GM23338 (cell line): ENCODE results near the gene GDA. TPM values are rescaled to one million over a fixed set of nuclear protein-coding genes. Genes with fewer than 3 reads are reported as not detected.

ENCODE experiments used
- ATAC-seq: fragments of 200-7000 bp; cut with Tn5 transposase; 3 replicates; pipeline ENCODE4 v1.9.1; 2020
- DNase-seq: peaks from one replicate; pipeline ENCODE4 v3.0.0-alpha.2; 2015; ENCODE audit warnings: low spot score
- H2AFZ ChIP-seq: fragments of 200-600 bp; sonication (generic); 2 replicates; pipeline ENCODE4 v1.8.0; 2016; ENCODE audit warnings: antibody characterized with exemption, mild to moderate bottlenecking, moderate library complexity
- H3F3A ChIP-seq: fragments of 200-600 bp; sonication (generic); replicated peaks from 2 replicates; pipeline ENCODE4 v1.8.0; 2017; ENCODE audit warnings: antibody characterized with exemption, mixed run types, low read depth
- H3K27ac ChIP-seq: fragments of 200-600 bp; sonication (generic); 2 replicates; pipeline ENCODE4 v1.6.1; 2016; ENCODE audit warnings: low read depth
- H3K27me3 ChIP-seq: fragments of 200-600 bp; sonication (generic); 2 replicates; pipeline ENCODE4 v1.8.0; 2016; ENCODE audit warnings: mild to moderate bottlenecking, mixed run types, moderate library complexity; ENCODE audit not compliant: insufficient read depth
- H3K36me3 ChIP-seq: fragments of 200-600 bp; sonication (generic); 2 replicates; pipeline ENCODE4 v1.8.0; 2016; ENCODE audit warnings: mild to moderate bottlenecking; ENCODE audit not compliant: insufficient read depth
- H3K4me1 ChIP-seq: fragments of 200-600 bp; sonication (generic); 2 replicates; pipeline ENCODE4 v1.8.0; 2016; ENCODE audit warnings: mild to moderate bottlenecking, moderate library complexity; ENCODE audit not compliant: insufficient read depth
- H3K4me2 ChIP-seq: fragments of 200-600 bp; sonication (generic); 2 replicates; pipeline ENCODE4 v1.7.1; 2017; ENCODE audit warnings: mixed run types
- H3K4me3 ChIP-seq: fragments of 200-600 bp; sonication (generic); 2 replicates; pipeline ENCODE4 v1.6.1; 2016; ENCODE audit warnings: mixed run types
- H3K79me2 ChIP-seq: fragments of 200-600 bp; sonication (generic); replicated peaks from 2 replicates; pipeline ENCODE4 v1.8.0; 2017; ENCODE audit warnings: mild to moderate bottlenecking; ENCODE audit not compliant: insufficient read depth
- H3K9me2 ChIP-seq: fragments of 200-600 bp; sonication (generic); 2 replicates; pipeline ENCODE4 v1.8.0; 2017; ENCODE audit not compliant: insufficient read depth
- H4K20me1 ChIP-seq: fragments of 200-600 bp; sonication (generic); replicated peaks from 2 replicates; pipeline ENCODE4 v1.8.0; 2017; ENCODE audit warnings: mild to moderate bottlenecking; ENCODE audit not compliant: insufficient read depth
- H3K27ac Mint-ChIP-seq: 2 replicates; pipeline ENCODE4 v1.8.0; 2020; ENCODE audit warnings: inconsistent platforms, mild to moderate bottlenecking, moderate library complexity, mixed read lengths
- H3K27me3 Mint-ChIP-seq: 3 replicates; pipeline ENCODE4 v1.8.0; 2022; ENCODE audit warnings: low read depth, mild to moderate bottlenecking, moderate library complexity, mixed read lengths, inconsistent platforms; ENCODE audit not compliant: insufficient read depth, poor library complexity
- H3K36me3 Mint-ChIP-seq: 3 replicates; pipeline ENCODE4 v1.8.0; 2021; ENCODE audit warnings: low read depth, mild to moderate bottlenecking, inconsistent platforms, moderate library complexity, mixed read lengths
- H3K4me1 Mint-ChIP-seq: 3 replicates; pipeline ENCODE4 v1.8.0; 2020; ENCODE audit warnings: mild to moderate bottlenecking, inconsistent platforms, mixed read lengths
- H3K4me3 Mint-ChIP-seq: 3 replicates; pipeline ENCODE4 v1.8.0; 2021; ENCODE audit warnings: moderate library complexity, mild to moderate bottlenecking, inconsistent platforms, mixed read lengths
- H3K9me3 Mint-ChIP-seq: 3 replicates; pipeline ENCODE4 v1.8.0; 2020; ENCODE audit warnings: moderate library complexity, mild to moderate bottlenecking, inconsistent platforms, mixed read lengths
- EZH2phosphoT487 ChIP-seq: fragments of 200-600 bp; sonication (generic); IDR thresholded peaks from one replicate; pipeline ENCODE4 v1.8.1; 2018; ENCODE audit warnings: antibody characterized with exemption; ENCODE audit not compliant: unreplicated experiment
- REST ChIP-seq: IDR thresholded peaks from one replicate; pipeline ENCODE4 v1.6.1; 2018; ENCODE audit warnings: antibody characterized with exemption; ENCODE audit not compliant: unreplicated experiment
- ZNF331 ChIP-seq: fragments of 250-450 bp; sonication (Bioruptor Pico); IDR thresholded peaks from 2 replicates; pipeline ENCODE4 v1.5.0; 2020; ENCODE audit warnings: low read depth, mild to moderate bottlenecking, moderate library complexity
- polyA plus RNA-seq: library from polyadenylated mRNA; unstranded; fragments of >200 nt; fragmentation: Nextera tagmentation; extraction: Ambion mirVana; gene quantifications from 2 replicates; pipeline ENCODE4 v1.2.1, GENCODE V29; 2016
- total RNA-seq: library from RNA; depleted of rRNA; stranded (reverse); fragments of >200 nt; shearing (Covaris generic); gene quantifications from 2 replicates; pipeline ENCODE4 v1.2.3, GENCODE V29; 2014
- TF ChIP-seq, protein P1 (sequence below): fragments of 250-450 bp; sonication (Bioruptor Pico); IDR thresholded peaks from 2 replicates; pipeline ENCODE4 v1.5.0; 2020; ENCODE audit warnings: mild to moderate bottlenecking, moderate library complexity

The GDA gene
- total and polyA plus RNA-seq, 2 experiments from 2014 or later, result 4.0 to 5.8 TPM

- no peak overlapping the region for H3K27ac ChIP-seq
- no peaks in the 10 kb centered on the region for H3K36me3 ChIP-seq
- no peaks in the 10 kb centered on the region for H3K4me1 ChIP-seq
- no peaks in the 10 kb centered on the region for H3K79me2 ChIP-seq
- no peaks in the 10 kb centered on the region for H3K27me3 ChIP-seq
- no peak overlapping the region for H3K4me3 ChIP-seq
- no peaks in the 10 kb centered on the region for H4K20me1 ChIP-seq
- H2AFZ ChIP-seq, result no peak overlapping the region
- Mint-ChIP-seq H3K27ac (no peak overlapping the region), H3K36me3 (no peaks in the 10 kb centered on the region; the same call in 2 of the 3 replicates), H3K27me3 (no peaks in the 10 kb centered on the region), H3K4me1 (no peaks in the 10 kb centered on the region), H3K4me3 (no peak overlapping the region), H3K9me3 (peaks cover 2% of the 10 kb centered on the region; the same call in 2 of the 3 replicates)
- DNase-seq (no peak), ATAC-seq (no peak)
- H3F3A ChIP-seq, result no peaks in the 10 kb centered on the region
- no peak overlapping the region for H3K4me2 ChIP-seq
- 0 out of 2 replicates have a peak, but pooled peaks cover 3% of the 10 kb centered on the region for H3K9me2 ChIP-seq
- no peak for TF ChIP-seq ZNF331 (CRISPR knock-in tag)
- no peak for TF ChIP-seq REST
- TF ChIP-seq, protein P1, sequence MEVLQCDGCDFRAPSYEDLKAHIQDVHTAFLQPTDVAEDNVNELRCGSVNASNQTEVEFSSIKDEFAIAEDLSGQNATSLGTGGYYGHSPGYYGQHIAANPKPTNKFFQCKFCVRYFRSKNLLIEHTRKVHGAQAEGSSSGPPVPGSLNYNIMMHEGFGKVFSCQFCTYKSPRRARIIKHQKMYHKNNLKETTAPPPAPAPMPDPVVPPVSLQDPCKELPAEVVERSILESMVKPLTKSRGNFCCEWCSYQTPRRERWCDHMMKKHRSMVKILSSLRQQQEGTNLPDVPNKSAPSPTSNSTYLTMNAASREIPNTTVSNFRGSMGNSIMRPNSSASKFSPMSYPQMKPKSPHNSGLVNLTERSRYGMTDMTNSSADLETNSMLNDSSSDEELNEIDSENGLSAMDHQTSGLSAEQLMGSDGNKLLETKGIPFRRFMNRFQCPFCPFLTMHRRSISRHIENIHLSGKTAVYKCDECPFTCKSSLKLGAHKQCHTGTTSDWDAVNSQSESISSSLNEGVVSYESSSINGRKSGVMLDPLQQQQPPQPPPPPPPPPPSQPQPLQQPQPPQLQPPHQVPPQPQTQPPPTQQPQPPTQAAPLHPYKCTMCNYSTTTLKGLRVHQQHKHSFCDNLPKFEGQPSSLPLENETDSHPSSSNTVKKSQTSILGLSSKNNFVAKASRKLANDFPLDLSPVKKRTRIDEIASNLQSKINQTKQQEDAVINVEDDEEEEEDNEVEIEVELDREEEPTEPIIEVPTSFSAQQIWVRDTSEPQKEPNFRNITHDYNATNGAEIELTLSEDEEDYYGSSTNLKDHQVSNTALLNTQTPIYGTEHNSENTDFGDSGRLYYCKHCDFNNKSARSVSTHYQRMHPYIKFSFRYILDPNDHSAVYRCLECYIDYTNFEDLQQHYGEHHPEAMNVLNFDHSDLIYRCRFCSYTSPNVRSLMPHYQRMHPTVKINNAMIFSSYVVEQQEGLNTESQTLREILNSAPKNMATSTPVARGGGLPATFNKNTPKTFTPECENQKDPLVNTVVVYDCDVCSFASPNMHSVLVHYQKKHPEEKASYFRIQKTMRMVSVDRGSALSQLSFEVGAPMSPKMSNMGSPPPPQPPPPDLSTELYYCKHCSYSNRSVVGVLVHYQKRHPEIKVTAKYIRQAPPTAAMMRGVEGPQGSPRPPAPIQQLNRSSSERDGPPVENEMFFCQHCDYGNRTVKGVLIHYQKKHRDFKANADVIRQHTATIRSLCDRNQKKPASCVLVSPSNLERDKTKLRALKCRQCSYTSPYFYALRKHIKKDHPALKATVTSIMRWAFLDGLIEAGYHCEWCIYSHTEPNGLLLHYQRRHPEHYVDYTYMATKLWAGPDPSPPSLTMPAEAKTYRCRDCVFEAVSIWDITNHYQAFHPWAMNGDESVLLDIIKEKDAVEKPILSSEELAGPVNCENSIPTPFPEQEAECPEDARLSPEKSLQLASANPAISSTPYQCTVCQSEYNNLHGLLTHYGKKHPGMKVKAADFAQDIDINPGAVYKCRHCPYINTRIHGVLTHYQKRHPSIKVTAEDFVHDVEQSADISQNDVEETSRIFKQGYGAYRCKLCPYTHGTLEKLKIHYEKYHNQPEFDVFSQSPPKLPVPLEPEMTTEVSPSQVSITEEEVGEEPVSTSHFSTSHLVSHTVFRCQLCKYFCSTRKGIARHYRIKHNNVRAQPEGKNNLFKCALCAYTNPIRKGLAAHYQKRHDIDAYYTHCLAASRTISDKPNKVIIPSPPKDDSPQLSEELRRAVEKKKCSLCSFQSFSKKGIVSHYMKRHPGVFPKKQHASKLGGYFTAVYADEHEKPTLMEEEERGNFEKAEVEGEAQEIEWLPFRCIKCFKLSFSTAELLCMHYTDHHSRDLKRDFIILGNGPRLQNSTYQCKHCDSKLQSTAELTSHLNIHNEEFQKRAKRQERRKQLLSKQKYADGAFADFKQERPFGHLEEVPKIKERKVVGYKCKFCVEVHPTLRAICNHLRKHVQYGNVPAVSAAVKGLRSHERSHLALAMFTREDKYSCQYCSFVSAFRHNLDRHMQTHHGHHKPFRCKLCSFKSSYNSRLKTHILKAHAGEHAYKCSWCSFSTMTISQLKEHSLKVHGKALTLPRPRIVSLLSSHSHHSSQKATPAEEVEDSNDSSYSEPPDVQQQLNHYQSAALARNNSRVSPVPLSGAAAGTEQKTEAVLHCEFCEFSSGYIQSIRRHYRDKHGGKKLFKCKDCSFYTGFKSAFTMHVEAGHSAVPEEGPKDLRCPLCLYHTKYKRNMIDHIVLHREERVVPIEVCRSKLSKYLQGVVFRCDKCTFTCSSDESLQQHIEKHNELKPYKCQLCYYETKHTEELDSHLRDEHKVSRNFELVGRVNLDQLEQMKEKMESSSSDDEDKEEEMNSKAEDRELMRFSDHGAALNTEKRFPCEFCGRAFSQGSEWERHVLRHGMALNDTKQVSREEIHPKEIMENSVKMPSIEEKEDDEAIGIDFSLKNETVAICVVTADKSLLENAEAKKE (CRISPR knock-in tag), result no peak
- TF ChIP-seq EZH2phosphoT487, result no peak
These were observed 112.8 kb downstream of the GDA start for GRCh38 chr9:72262063-72262462.
